OCI-LY3 (cell line): ENCODE measurements around the gene DRG2.

Source experiments
- CTCF ChIP-seq: fragments of 200-600, 300-600 bp; sonication (generic); IDR thresholded peaks from 2 replicates; pipeline ENCODE4 v1.5.1; 2014; ENCODE audit warnings: antibody characterized with exemption, low read length, low read depth
- EZH2phosphoT487 ChIP-seq: fragments of 200-600 bp; shearing (Covaris generic); IDR thresholded peaks from 2 replicates; pipeline ENCODE4 v1.6.1; 2018; ENCODE audit warnings: antibody characterized with exemption, mixed run types, low read depth

GRCh38 chr17:18121144-18121910 is 33.6 kb downstream of the DRG2 start:
- no peak for TF ChIP-seq CTCF
- no peak for TF ChIP-seq EZH2phosphoT487
